ENCODE results near the gene SCUBE2.
"Not testable (repeated sequence)": the region's sequence is repeated elsewhere in the genome, so short reads cannot be mapped to it uniquely, and the experiment has no call there.

Gene SCUBE2

GRCh38 chr11:9003573-9004182 lies 87.7 kb downstream of the SCUBE2 start, which contains the start of gene NRIP3:
Gene NRIP3 (minus strand): TSS chr11:9004001. CDS start chr11:9003935, 66 bp downstream.
- peak; percentile 31 for DNase-seq

GRCh38 chr11:9002920-9003572 lies 88.4 kb downstream of the SCUBE2 start:
- no peak for DNase-seq

GRCh38 chr11:9001736-9002135 lies 89.7 kb downstream of the SCUBE2 start:
- DNase-seq = peak; percentile 84

- DNase-seq = no peak
These were observed 93.4 kb downstream of the SCUBE2 start for GRCh38 chr11:8998017-8998416.

- DNase-seq = no peak
These were observed 93.9 kb downstream of the SCUBE2 start for GRCh38 chr11:8997451-8997850.

- DNase-seq = peak; percentile 79
These were observed 101.9 kb downstream of the SCUBE2 start for GRCh38 chr11:8989453-8989852.

- DNase-seq = peak; percentile 87
These were observed 102.8 kb downstream of the SCUBE2 start for GRCh38 chr11:8988329-8989234.

- DNase-seq = no peak
These were observed 104.0 kb downstream of the SCUBE2 start for GRCh38 chr11:8987446-8987845.

- not testable (repeated sequence) for DNase-seq
These were observed 104.6 kb downstream of the SCUBE2 start for GRCh38 chr11:8986772-8987171.

- no peak for DNase-seq
These were observed 105.9 kb downstream of the SCUBE2 start for GRCh38 chr11:8985462-8985861.

- DNase-seq = no peak
These were observed 107.8 kb downstream of the SCUBE2 start for GRCh38 chr11:8983552-8983951.

- no peak for DNase-seq
These were observed 110.9 kb downstream of the SCUBE2 start for GRCh38 chr11:8980485-8980884.

GRCh38 chr11:8979365-8979764 lies 112.0 kb downstream of the SCUBE2 start:
- DNase-seq = not testable (repeated sequence)

GRCh38 chr11:8973121-8973520 lies 118.3 kb downstream of the SCUBE2 start:
- DNase-seq = peak; percentile 16

- peak; percentile 20 for DNase-seq
These were observed 119.5 kb downstream of the SCUBE2 start for GRCh38 chr11:8971924-8972316.

GRCh38 chr11:8971196-8971923 lies 120.0 kb downstream of the SCUBE2 start:
- DNase-seq = no peak

Data from OCI-M1 (cell line).